ENCODE data around the gene ZNF778.
"Not testable (repeated sequence)": the region's sequence is repeated elsewhere in the genome, so short reads cannot be mapped to it uniquely, and the experiment has no call there.

Gene ZNF778

DNA sequence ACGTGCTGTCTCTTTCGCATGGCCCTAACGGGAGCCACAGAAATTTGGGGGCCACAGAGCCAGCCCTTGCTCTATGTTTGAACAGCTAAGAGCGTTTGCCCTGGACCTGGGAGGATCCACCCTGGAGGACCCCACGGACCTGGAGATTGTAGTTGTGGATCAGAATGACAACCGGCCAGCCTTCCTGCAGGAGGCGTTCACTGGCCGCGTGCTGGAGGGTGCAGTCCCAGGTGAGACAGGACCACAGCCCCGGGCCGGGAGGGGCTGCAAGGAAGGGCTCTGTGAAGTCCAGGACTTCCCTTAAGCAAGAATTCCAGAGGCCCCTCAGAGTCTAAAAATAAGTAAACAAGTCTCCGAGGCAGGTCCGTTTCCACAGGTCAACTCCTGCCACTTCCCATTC is 34.0 kb upstream of the ZNF778 start:
- Histone ChIP-seq H3K27me3 (ENCODE audit: control insufficient read depth in 5 of 5, insufficient read depth in 4 of 5, low read length in 5 of 5) (peaks cover 12 to 36% (median 19%) of the 10 kb centered on the region in 5 donors), H3K9me3 (ENCODE audit: control insufficient read depth in 5 of 5, low read length in 5 of 5) (no peaks in the 10 kb centered on the region), H3K9ac (ENCODE audit: low read length in 5 of 5) (no peak overlapping the region), H3K4me3 (ENCODE audit: low read depth in 1 of 5, low read length in 5 of 5) (no peak overlapping the region), H3K36me3 (ENCODE audit: control insufficient read depth in 5 of 5, insufficient read depth in 5 of 5, low read length in 5 of 5) (no peaks in the 10 kb centered on the region), H3K27ac (ENCODE audit: low read depth, low read length) (no peak overlapping the region), H3K4me1 (ENCODE audit: control insufficient read depth in 5 of 5, insufficient read depth in 5 of 5, low read length in 5 of 5) (no peaks in the 10 kb centered on the region)

DNA sequence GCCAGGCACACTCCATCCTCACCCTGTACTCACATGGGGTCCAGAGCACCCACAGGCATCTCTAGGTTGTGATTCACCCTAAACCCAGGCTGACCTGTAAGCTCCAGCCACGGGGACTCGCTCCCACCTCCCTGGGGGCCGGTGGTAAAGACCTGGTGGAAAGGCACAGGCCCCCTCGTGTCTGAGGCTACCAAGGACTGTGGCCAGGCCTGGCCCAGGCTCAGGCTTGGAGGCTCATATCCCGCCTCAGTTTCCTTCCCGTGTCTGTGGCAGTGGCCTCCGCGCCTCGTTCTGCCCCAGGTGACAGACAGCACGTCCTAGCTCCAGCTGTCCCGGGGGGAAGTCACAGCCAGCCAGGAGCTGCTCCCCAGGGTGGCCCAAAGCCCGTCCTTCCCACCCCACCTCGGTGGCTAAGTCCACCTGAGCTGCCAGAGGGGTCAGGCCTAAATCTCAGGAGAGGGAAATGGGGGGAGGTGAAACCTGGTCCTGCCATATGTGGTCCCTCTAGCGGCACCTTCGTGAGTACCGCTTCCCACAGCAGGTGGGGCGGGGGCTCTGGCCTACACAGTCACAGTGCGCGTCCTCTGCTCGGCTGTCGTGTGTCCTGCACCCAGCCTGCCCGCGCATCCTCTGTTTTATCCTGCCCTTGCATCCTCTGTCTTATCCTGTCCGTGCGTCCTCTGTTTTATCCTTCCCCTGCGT is 33.4 kb upstream of the ZNF778 start:
- no peaks in the 10 kb centered on the region for H3K4me1 ChIP-seq (ENCODE audit: control insufficient read depth in 5 of 5, insufficient read depth in 5 of 5, low read length in 5 of 5)
- H3K9me3 ChIP-seq (ENCODE audit: control insufficient read depth in 5 of 5, low read length in 5 of 5) = no peaks in the 10 kb centered on the region
- no peak overlapping the region for H3K9ac ChIP-seq (ENCODE audit: low read length in 5 of 5)
- peaks cover 12 to 30% (median 18%) of the 10 kb centered on the region in 5 donors for H3K27me3 ChIP-seq (ENCODE audit: control insufficient read depth in 5 of 5, insufficient read depth in 4 of 5, low read length in 5 of 5)
- H3K4me3 ChIP-seq (ENCODE audit: low read depth in 1 of 5, low read length in 5 of 5) = no peak overlapping the region
- no peaks in the 10 kb centered on the region for H3K36me3 ChIP-seq (ENCODE audit: control insufficient read depth in 5 of 5, insufficient read depth in 5 of 5, low read length in 5 of 5)
- H3K27ac ChIP-seq (ENCODE audit: low read depth, low read length) = no peak overlapping the region

DNA sequence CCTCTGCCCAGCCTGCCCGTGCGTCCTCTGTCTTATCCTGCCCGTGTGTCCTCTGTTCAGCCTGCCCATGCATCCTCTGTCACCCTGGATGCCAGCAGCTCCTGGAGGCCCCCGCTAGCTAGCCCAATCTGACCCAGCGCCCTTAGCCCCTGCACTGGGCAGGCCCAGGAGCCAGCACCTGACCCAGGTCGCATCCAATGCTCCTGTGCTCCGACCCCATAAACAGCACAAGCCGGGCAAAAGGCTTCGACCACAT is 32.9 kb upstream of the ZNF778 start:
- Histone ChIP-seq H3K9ac (ENCODE audit: low read length in 5 of 5) (no peak overlapping the region), H3K4me1 (ENCODE audit: control insufficient read depth in 5 of 5, insufficient read depth in 5 of 5, low read length in 5 of 5) (no peaks in the 10 kb centered on the region), H3K36me3 (ENCODE audit: control insufficient read depth in 5 of 5, insufficient read depth in 5 of 5, low read length in 5 of 5) (no peaks in the 10 kb centered on the region), H3K27ac (ENCODE audit: low read depth, low read length) (no peak overlapping the region), H3K4me3 (ENCODE audit: low read depth in 1 of 5, low read length in 5 of 5) (no peak overlapping the region), H3K9me3 (ENCODE audit: control insufficient read depth in 5 of 5, low read length in 5 of 5) (no peaks in the 10 kb centered on the region), H3K27me3 (ENCODE audit: control insufficient read depth in 5 of 5, insufficient read depth in 4 of 5, low read length in 5 of 5) (peaks cover 10 to 25% (median 17%) of the 10 kb centered on the region in 5 donors)

DNA sequence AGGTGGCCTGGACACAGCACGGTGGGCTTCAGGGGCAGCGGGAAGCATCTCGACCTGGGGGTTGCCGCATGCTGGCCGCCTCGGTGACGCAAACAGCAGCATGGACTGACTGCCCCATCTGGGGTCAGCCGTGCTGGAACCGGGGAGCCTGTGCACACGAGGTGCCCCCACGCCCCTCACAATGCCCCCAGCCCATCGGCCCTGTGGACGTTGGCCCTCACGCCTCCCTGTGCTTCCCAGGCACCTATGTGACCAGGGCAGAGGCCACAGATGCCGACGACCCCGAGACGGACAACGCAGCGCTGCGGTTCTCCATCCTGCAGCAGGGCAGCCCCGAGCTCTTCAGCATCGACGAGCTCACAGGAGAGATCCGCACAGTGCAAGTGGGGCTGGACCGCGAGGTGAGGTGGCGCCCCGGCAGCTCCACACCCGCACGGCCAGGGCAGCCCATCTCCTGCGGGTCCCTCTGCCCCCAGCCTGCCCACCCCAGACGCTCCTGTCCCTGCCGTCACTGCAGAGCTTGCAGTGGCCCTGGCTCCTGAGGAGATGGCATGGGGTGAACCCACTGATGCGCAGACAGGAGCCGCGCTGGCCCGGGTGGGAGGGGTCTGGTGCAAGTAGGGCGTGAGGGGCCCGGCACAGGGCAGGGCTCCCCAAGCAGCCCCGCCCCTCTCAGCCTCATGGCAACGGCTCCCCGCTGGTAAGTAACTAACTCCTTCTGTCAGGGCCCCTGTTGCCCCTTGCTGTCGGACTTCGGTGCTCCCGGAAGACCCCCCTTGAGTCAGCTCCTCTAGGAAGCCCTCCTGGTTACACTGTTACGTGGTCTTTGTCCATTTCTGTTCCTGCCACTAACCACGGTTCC is 32.3 kb upstream of the ZNF778 start:
- H3K27me3 ChIP-seq (ENCODE audit: control insufficient read depth in 5 of 5, insufficient read depth in 4 of 5, low read length in 5 of 5) = peaks cover 11 to 21% (median 12%) of the 10 kb centered on the region in 5 donors
- H3K4me3 ChIP-seq (ENCODE audit: low read depth in 1 of 5, low read length in 5 of 5) = no peak overlapping the region
- H3K36me3 ChIP-seq (ENCODE audit: control insufficient read depth in 5 of 5, insufficient read depth in 5 of 5, low read length in 5 of 5) = no peaks in the 10 kb centered on the region
- no peak overlapping the region for H3K27ac ChIP-seq (ENCODE audit: low read depth, low read length)
- no peak overlapping the region for H3K9ac ChIP-seq (ENCODE audit: low read length in 5 of 5)
- H3K4me1 ChIP-seq (ENCODE audit: control insufficient read depth in 5 of 5, insufficient read depth in 5 of 5, low read length in 5 of 5) = no peaks in the 10 kb centered on the region
- H3K9me3 ChIP-seq (ENCODE audit: control insufficient read depth in 5 of 5, low read length in 5 of 5) = no peaks in the 10 kb centered on the region

DNA sequence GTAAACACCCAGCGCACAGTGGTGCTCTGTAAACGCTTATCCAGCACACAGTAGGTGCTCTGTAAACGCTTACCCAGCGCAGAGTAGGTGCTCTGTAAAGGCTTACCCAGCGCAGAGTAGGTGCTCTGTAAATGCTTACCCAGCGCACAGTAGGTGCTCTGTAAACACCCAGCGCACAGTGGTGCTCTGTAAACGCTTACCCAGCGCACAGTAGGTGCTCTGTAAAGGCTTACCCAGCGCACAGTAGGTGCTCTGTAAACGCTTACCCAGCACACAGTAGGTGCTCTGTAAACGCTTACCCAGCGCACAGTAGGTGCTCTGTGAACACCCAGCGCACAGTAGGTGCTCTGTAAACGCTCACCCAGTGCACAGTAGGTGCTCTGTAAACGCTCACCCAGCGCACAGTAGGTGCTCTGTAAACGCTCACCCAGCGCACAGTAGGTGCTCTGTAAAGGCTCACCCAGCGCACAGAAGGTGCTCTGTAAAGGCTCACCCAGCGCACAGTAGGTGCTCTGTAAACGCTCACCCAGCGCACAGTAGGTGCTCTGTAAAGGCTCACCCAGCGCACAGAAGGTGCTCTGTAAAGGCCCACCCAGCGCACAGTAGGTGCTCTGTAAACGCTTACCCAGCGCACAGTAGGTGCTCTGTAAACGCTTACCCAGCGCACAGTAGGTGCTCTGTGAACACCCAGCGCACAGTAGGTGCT is 31.5 kb upstream of the ZNF778 start:
- not testable (repeated sequence) for H3K36me3 ChIP-seq (ENCODE audit: control insufficient read depth in 5 of 5, insufficient read depth in 5 of 5, low read length in 5 of 5); H3K4me3 ChIP-seq (ENCODE audit: low read depth in 1 of 5, low read length in 5 of 5); H3K9me3 ChIP-seq (ENCODE audit: control insufficient read depth in 5 of 5, low read length in 5 of 5); H3K9ac ChIP-seq (ENCODE audit: low read length in 5 of 5); H3K27ac ChIP-seq (ENCODE audit: low read depth, low read length); H3K4me1 ChIP-seq (ENCODE audit: control insufficient read depth in 5 of 5, insufficient read depth in 5 of 5, low read length in 5 of 5)
- peaks cover 12 to 23% (median 15%) of the 10 kb centered on the region in 5 donors for H3K27me3 ChIP-seq (ENCODE audit: control insufficient read depth in 5 of 5, insufficient read depth in 4 of 5, low read length in 5 of 5)

DNA sequence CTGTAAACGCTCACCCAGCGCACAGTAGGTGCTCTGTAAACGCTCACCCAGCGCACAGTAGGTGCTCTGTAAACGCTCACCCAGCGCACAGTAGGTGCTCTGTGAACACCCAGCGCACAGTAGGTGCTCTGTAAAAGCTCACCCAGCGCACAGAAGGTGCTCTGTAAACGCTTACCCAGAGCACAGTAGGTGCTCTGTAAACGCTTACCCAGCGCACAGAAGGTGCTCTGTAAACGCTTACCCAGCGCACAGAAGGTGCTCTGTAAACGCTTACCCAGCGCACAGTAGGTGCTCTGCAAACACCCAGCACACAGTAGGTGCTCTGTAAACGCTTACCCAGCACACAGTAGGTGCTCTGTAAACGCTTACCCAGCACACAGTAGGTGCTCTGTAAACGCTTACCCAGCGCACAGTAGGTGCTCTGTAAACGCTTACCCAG is 30.9 kb upstream of the ZNF778 start:
- H3K4me1 ChIP-seq (ENCODE audit: control insufficient read depth in 5 of 5, insufficient read depth in 5 of 5, low read length in 5 of 5); H3K36me3 ChIP-seq (ENCODE audit: control insufficient read depth in 5 of 5, insufficient read depth in 5 of 5, low read length in 5 of 5); H3K9ac ChIP-seq (ENCODE audit: low read length in 5 of 5); H3K9me3 ChIP-seq (ENCODE audit: control insufficient read depth in 5 of 5, low read length in 5 of 5); H3K4me3 ChIP-seq (ENCODE audit: low read depth in 1 of 5, low read length in 5 of 5); H3K27ac ChIP-seq (ENCODE audit: low read depth, low read length): not testable (repeated sequence)
- H3K27me3 ChIP-seq (ENCODE audit: control insufficient read depth in 5 of 5, insufficient read depth in 4 of 5, low read length in 5 of 5) = peaks cover 9 to 23% (median 17%) of the 10 kb centered on the region in 5 donors

DNA sequence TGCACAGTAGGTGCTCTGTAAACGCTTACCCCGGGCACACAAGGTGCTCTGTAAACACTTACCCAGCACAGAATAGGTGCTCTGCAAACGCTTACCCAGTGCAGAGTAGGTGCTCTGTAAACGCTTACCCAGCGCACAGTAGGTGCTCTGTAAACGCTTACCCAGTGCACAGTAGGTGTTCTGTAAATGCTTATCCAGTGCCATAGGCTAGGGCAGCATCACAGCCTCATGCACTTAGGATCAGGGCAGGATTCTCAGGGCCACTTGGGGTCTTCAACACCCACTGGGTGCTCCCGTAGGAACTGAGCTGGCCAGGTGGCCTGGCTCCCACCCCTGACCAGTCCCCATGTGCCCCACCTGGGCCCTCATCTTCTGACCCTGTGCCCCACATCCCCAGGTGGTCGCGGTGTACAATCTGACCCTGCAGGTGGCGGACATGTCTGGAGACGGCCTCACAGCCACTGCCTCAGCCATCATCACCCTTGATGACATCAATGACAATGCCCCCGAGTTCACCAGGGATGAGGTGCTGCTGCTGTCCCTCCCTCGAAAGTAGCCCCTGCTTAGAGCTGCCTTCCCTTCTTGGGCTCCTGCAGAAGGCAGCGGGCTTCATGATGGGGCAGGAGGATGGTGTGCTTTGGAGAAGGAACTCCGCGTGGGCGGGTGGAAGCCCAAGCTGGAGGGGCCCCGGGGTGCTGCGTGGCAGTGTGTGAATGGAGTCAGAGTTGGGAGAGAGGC is 30.3 kb upstream of the ZNF778 start:
- Histone ChIP-seq H3K9me3 (ENCODE audit: control insufficient read depth in 5 of 5, low read length in 5 of 5) (no peaks in the 10 kb centered on the region), H3K27me3 (ENCODE audit: control insufficient read depth in 5 of 5, insufficient read depth in 4 of 5, low read length in 5 of 5) (peaks cover 9 to 23% (median 17%) of the 10 kb centered on the region in 5 donors), H3K9ac (ENCODE audit: low read length in 5 of 5) (no peak overlapping the region), H3K4me1 (ENCODE audit: control insufficient read depth in 5 of 5, insufficient read depth in 5 of 5, low read length in 5 of 5) (peaks cover 0 to 9% (median 4%) of the 10 kb centered on the region in 5 donors), H3K27ac (ENCODE audit: low read depth, low read length) (no peak overlapping the region), H3K36me3 (ENCODE audit: control insufficient read depth in 5 of 5, insufficient read depth in 5 of 5, low read length in 5 of 5) (no peaks in the 10 kb centered on the region), H3K4me3 (ENCODE audit: low read depth in 1 of 5, low read length in 5 of 5) (no peak overlapping the region)

DNA sequence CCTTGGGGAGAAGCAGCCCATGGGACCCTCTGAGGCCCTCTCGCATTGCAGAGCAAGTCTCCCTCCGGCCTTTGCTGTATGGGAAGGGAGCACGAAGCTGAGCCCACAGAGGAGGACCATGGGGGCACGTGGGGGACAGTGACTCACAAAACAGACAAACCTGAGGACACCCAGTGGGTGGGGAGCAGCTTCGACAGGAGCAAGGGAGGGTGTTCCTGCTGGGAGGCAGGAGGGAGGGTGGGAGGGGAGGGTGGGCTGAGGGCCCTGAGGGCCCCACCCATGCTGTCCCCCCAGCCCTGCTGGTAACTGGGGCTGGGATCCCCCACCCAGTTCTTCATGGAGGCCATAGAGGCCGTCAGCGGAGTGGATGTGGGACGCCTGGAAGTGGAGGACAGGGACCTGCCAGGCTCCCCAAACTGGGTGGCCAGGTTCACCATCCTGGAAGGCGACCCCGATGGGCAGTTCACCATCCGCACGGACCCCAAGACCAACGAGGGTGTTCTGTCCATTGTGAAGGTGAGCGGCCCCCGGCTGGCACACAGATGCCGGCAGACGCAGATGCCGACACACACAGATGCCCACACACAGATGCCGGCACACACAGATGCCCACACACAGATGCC is 29.6 kb upstream of the ZNF778 start:
- peaks cover 9 to 20% (median 17%) of the 10 kb centered on the region in 5 donors for H3K27me3 ChIP-seq (ENCODE audit: control insufficient read depth in 5 of 5, insufficient read depth in 4 of 5, low read length in 5 of 5)
- H3K36me3 ChIP-seq (ENCODE audit: control insufficient read depth in 5 of 5, insufficient read depth in 5 of 5, low read length in 5 of 5) = no peaks in the 10 kb centered on the region
- H3K9ac ChIP-seq (ENCODE audit: low read length in 5 of 5) = no peak overlapping the region
- H3K4me3 ChIP-seq (ENCODE audit: low read depth in 1 of 5, low read length in 5 of 5) = no peak overlapping the region
- peaks cover 0 to 10% (median 5%) of the 10 kb centered on the region in 5 donors for H3K4me1 ChIP-seq (ENCODE audit: control insufficient read depth in 5 of 5, insufficient read depth in 5 of 5, low read length in 5 of 5)
- H3K27ac ChIP-seq (ENCODE audit: low read depth, low read length) = no peak overlapping the region
- H3K9me3 ChIP-seq (ENCODE audit: control insufficient read depth in 5 of 5, low read length in 5 of 5) = no peaks in the 10 kb centered on the region

DNA sequence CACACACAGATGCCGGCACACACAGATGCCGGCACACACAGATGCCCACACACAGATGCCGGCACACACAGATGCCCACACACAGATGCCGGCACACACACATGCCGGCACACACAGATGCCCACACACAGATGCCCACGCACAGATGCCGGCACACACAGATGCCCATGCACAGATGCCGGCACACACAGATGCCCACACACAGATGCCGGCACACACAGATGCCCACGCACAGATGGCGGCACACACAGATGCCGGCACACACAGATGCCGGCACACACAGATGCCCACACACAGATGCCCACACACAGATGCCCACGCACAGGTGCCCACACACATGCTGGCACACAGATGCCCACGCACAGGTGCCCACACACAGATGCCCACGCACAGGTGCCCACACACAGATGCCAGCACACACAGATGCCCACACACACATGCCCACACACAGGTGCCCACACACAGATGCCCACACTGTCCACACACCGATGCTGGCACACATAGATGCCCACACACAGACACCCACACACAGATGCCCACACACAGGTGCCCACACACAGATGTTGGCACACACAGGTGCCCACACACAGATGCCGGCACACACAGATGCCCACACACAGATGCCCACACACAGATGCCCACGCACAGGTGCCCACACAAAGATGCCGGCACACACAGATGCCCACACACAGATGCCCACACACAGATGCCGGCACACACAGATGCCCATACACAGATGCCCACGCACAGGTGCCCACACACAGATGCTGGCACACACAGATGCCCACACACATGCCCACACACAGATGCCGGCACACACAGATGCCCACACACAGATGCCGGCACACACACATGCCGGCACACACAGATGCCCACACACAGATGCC is 28.8 kb upstream of the ZNF778 start:
- H3K27ac ChIP-seq (ENCODE audit: low read depth, low read length); H3K9ac ChIP-seq (ENCODE audit: low read length in 5 of 5); H3K36me3 ChIP-seq (ENCODE audit: control insufficient read depth in 5 of 5, insufficient read depth in 5 of 5, low read length in 5 of 5); H3K4me3 ChIP-seq (ENCODE audit: low read depth in 1 of 5, low read length in 5 of 5); H3K9me3 ChIP-seq (ENCODE audit: control insufficient read depth in 5 of 5, low read length in 5 of 5): not testable (repeated sequence)
- Histone ChIP-seq H3K4me1 (ENCODE audit: control insufficient read depth in 5 of 5, insufficient read depth in 5 of 5, low read length in 5 of 5) (peaks cover 0 to 10% (median 5%) of the 10 kb centered on the region in 5 donors), H3K27me3 (ENCODE audit: control insufficient read depth in 5 of 5, insufficient read depth in 4 of 5, low read length in 5 of 5) (peaks cover 5 to 15% (median 12%) of the 10 kb centered on the region in 5 donors)
